GM06990 (cell line): ENCODE results near the gene COLQ.
A peak's percentile ranks its signal among the peaks of the same experiment; 100 is the strongest.
"Not testable (repeated sequence)": the region's sequence is repeated elsewhere in the genome, so short reads cannot be mapped to it uniquely, and the experiment has no call there.

Source experiments
- DNase-seq: peaks from one replicate; pipeline ENCODE4 v3.0.0-alpha.2; 2011; ENCODE audit not compliant: insufficient read length; ENCODE audit errors: extremely low read depth
- H3K27me3 ChIP-seq: replicated peaks from 2 replicates; pipeline ENCODE4 v1.6.0; 2011; ENCODE audit warnings: low read length; ENCODE audit not compliant: control insufficient read depth, insufficient read depth
- H3K36me3 ChIP-seq: 2 replicates; pipeline ENCODE4 v1.5.1; 2011; ENCODE audit warnings: low read length; ENCODE audit not compliant: control insufficient read depth, insufficient read depth
- H3K4me3 ChIP-seq: replicated peaks from 2 replicates; pipeline ENCODE4 v1.5.1; 2011; ENCODE audit warnings: low read depth, mild to moderate bottlenecking, control low read depth, low read length
- CTCF ChIP-seq: IDR thresholded peaks from 2 replicates; pipeline ENCODE4 v1.5.1; 2011; ENCODE audit warnings: low read length, control low read depth, mild to moderate bottlenecking, inconsistent platforms; ENCODE audit not compliant: insufficient read depth, poor library complexity, severe bottlenecking

COLQ gene

GRCh38 chr3:15428539-15428938 is 93.0 kb downstream of the COLQ start:
- Histone ChIP-seq H3K27me3 (no peaks in the 10 kb centered on the region), H3K36me3 (peaks cover 4% of the 10 kb centered on the region; the same call in 1 of the 2 replicates), H3K4me3 (peak overlapping the region; percentile 95)
- no peak for DNase-seq
- TF ChIP-seq CTCF = no peak

GRCh38 chr3:15427981-15428380 is 93.5 kb downstream of the COLQ start:
- H3K27me3 ChIP-seq = no peaks in the 10 kb centered on the region
- no peak for DNase-seq
- no peak for TF ChIP-seq CTCF
- H3K4me3 ChIP-seq = peak overlapping the region; percentile 95
- H3K36me3 ChIP-seq = peaks cover 4% of the 10 kb centered on the region

DNA sequence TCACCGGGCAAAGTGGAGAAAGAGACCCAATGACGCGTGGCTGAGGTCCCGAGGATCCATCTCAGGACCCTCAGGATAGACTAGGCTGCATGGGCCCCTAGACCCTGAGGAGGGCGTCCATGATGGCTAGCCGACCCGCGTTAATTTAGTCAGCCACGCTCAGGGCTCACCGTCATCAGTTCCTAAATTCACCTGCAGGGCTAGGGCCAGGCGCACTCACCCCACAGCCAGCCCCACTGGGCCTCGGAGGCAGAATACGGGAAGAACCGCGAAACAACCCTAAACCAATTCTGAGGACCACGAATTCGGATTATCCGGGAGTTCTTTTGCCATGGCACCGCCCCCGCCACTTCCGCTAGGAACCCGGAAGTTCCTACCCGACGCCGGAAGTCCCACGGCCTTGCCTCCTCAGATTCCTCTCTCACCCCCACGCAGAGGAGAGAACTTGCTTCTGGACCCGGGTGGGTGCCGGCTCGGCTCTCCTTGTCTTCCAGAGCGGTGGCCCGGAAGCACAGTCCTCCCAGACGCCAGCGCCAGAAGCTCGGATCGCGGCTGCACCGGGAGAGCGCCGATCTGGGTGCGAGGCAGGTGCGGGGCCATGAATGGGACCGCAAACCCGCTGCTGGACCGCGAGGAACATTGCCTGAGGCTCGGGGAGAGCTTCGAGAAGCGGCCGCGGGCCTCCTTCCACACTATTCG is 94.2 kb downstream of the COLQ start, which contains the start of the genes EAF1 and METTL6:
TSS of gene EAF1 (plus strand) at position 417 of the 699 bp plus-strand sequence. CDS start at position 599, 182 bp downstream.
TSS of gene METTL6 (minus strand) at position 363 of the 699 bp plus-strand sequence. CDS start 1,033 bp downstream, outside the sequence.
- TF ChIP-seq CTCF = peak; percentile 15
- DNase-seq = peak; percentile 83
- H3K4me3 ChIP-seq = peak within 1 kb of the TSS; percentile 95

DNA sequence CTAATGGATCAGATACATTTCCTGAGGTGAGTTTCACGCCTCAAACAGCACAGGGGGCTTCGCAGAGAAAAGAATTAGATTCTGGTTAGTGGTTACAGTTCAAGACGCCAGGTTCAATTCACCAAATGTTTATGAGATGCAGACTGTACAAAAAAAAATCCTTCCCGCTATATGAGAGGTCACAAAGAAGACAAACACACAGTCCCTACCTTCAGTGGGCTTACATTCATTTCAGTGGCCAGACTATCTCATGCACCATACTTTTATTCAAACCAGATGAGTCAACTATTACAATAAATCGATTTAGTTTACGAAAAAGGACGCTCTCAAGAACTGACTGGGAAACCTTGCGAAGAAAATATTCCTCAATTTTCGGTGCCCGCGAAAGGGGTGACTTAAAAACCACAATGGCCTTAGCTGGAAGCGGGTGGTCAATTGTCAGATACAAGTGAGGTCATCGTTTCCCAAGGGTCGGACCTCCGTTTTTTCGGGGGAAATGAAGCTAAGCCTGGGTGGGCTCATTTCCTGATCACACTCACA is 94.9 kb downstream of the COLQ start:
- Histone ChIP-seq H3K36me3 (peaks cover 4% of the 10 kb centered on the region), H3K4me3 (peak overlapping the region; percentile 95), H3K27me3 (no peaks in the 10 kb centered on the region)
- no peak for DNase-seq
- no peak for TF ChIP-seq CTCF

More for the DNA sequence above, 94.2 kb downstream of the COLQ start, which contains the start of the genes EAF1 and METTL6:
- no peaks in the 10 kb centered on the region for H3K27me3 ChIP-seq
- peaks cover 4% of the 10 kb centered on the region for H3K36me3 ChIP-seq

DNA sequence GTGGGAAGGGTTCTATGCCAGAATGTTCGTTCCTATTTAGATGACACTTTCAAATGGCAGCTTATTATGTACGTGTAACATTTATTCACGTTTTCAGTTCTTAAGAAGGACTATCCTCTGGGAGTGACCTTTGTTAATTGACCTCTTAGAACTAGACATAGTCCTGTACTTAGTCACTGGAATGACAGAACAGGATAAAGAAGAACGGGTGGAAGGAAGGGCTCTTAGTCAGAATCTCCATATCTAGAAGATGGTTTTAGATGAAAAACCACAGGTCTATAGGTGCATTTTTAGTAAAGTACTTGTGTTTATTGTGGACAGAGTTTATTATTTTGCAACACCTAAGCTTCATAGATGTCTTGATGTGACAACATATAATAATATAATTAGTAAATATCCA is 100.6 kb downstream of the COLQ start:
- H3K27me3 ChIP-seq = no peaks in the 10 kb centered on the region
- TF ChIP-seq CTCF = no peak
- H3K4me3 ChIP-seq = no peak overlapping the region
- DNase-seq = no peak
- H3K36me3 ChIP-seq = peaks cover 5% of the 10 kb centered on the region

DNA sequence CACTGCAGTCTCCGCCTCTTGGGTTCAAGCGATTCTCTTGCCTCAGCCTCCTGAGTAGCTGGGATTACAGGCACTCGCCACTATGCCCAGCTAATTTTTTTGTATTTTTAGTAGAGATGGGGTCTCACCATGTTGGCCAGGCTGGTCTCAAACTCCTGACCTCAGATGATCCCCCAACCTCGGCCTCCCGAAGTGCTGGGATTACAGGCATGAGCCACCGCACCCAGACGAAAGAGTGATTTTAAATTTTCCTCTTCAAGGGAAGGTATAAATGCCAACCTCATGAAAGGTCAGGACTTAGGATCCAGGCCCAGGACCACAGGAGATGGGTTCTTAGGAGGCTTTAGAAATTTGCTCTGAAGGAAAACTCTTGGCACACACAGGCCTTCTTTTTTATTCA is 110.5 kb downstream of the COLQ start:
- DNase-seq, H3K4me3 ChIP-seq, H3K27me3 ChIP-seq: not testable (repeated sequence)
- peaks cover 15% of the 10 kb centered on the region for H3K36me3 ChIP-seq
